HL-60 (cell line): Measurements from ENCODE around the gene UBE2E3.

Experiments used
- DNase-seq, 2 experiments: peaks; one replicate each; pipeline ENCODE4 v3.0.0-alpha.2; 2010 to 2020; ENCODE audit warnings: low read depth in 1 of 2, low spot score in 1 of 2
- H3K27ac ChIP-seq: fragments of 250-450 bp; sonication (Bioruptor Pico); replicated peaks from 2 replicates; pipeline ENCODE4 v1.5.1; 2020; ENCODE audit warnings: mild to moderate bottlenecking, moderate library complexity
- H3K27me3 ChIP-seq: fragments of 250-450 bp; sonication (Bioruptor Pico); 2 replicates; pipeline ENCODE4 v1.5.1; 2021; ENCODE audit warnings: mild to moderate bottlenecking, moderate library complexity; ENCODE audit not compliant: insufficient read depth, poor library complexity, severe bottlenecking
- H3K4me3 ChIP-seq: replicated peaks from 2 replicates; pipeline ENCODE4 v1.5.1; 2011; ENCODE audit warnings: mild to moderate bottlenecking, control low read depth, low read length; ENCODE audit not compliant: insufficient read depth
- CTCF ChIP-seq: IDR thresholded peaks from one replicate; pipeline ENCODE4 v1.5.1; 2011; ENCODE audit warnings: low read length, control low read depth, inconsistent platforms; ENCODE audit not compliant: insufficient read depth
- GABPA ChIP-seq: IDR thresholded peaks from 2 replicates; pipeline ENCODE4 v1.6.1; 2012; ENCODE audit warnings: low read depth
- POLR2AphosphoS5 ChIP-seq: IDR thresholded peaks from 2 replicates; pipeline ENCODE4 v1.6.1; 2012; ENCODE audit warnings: low read depth
- SPI1 ChIP-seq: IDR thresholded peaks from 2 replicates; pipeline ENCODE4 v1.6.1; 2012; ENCODE audit warnings: low read depth, mild to moderate bottlenecking, borderline replicate concordance
- TF ChIP-seq, protein P1 (sequence below): IDR thresholded peaks from 2 replicates; pipeline ENCODE4 v1.6.1; 2012; ENCODE audit warnings: low read depth; ENCODE audit not compliant: insufficient replicate concordance

Gene UBE2E3

GRCh38 chr2:181066333-181066732, 85.9 kb downstream of the UBE2E3 start:
- Histone ChIP-seq H3K4me3 (no peak overlapping the region), H3K27me3 (no peaks in the 10 kb centered on the region), H3K27ac (no peak overlapping the region)
- TF ChIP-seq GABPA: no peak
- no peak for TF ChIP-seq POLR2AphosphoS5
- TF ChIP-seq, protein P1, sequence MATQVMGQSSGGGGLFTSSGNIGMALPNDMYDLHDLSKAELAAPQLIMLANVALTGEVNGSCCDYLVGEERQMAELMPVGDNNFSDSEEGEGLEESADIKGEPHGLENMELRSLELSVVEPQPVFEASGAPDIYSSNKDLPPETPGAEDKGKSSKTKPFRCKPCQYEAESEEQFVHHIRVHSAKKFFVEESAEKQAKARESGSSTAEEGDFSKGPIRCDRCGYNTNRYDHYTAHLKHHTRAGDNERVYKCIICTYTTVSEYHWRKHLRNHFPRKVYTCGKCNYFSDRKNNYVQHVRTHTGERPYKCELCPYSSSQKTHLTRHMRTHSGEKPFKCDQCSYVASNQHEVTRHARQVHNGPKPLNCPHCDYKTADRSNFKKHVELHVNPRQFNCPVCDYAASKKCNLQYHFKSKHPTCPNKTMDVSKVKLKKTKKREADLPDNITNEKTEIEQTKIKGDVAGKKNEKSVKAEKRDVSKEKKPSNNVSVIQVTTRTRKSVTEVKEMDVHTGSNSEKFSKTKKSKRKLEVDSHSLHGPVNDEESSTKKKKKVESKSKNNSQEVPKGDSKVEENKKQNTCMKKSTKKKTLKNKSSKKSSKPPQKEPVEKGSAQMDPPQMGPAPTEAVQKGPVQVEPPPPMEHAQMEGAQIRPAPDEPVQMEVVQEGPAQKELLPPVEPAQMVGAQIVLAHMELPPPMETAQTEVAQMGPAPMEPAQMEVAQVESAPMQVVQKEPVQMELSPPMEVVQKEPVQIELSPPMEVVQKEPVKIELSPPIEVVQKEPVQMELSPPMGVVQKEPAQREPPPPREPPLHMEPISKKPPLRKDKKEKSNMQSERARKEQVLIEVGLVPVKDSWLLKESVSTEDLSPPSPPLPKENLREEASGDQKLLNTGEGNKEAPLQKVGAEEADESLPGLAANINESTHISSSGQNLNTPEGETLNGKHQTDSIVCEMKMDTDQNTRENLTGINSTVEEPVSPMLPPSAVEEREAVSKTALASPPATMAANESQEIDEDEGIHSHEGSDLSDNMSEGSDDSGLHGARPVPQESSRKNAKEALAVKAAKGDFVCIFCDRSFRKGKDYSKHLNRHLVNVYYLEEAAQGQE: no peak
- no peak for TF ChIP-seq CTCF
- TF ChIP-seq SPI1: no peak; the same call in 1 of the 2 replicates
- no peak for DNase-seq

GRCh38 chr2:181070119-181070835, 89.9 kb downstream of the UBE2E3 start:
- no peak for TF ChIP-seq GABPA
- peak; percentile 54; the same call in 1 of the 2 replicates for TF ChIP-seq SPI1
- TF ChIP-seq, protein P1: no peak
- TF ChIP-seq POLR2AphosphoS5: no peak
- no peak for DNase-seq
- Histone ChIP-seq H3K4me3 (no peak overlapping the region), H3K27me3 (no peaks in the 10 kb centered on the region), H3K27ac (no peak overlapping the region)

GRCh38 chr2:181070836-181071200, 90.4 kb downstream of the UBE2E3 start:
- DNase-seq: no peak
- TF ChIP-seq SPI1 (no peak), POLR2AphosphoS5 (no peak), GABPA (no peak), CTCF (no peak)
- TF ChIP-seq, protein P1: no peak
- H3K4me3 ChIP-seq: no peak overlapping the region
- no peak overlapping the region for H3K27ac ChIP-seq
- H3K27me3 ChIP-seq: no peaks in the 10 kb centered on the region
